Panc1 (cell line): ENCODE data around the gene RNU1-2. TPM values are rescaled to one million over a fixed set of nuclear protein-coding genes. Genes with fewer than 3 reads are reported as not detected.
"Not testable (repeated sequence)": the region's sequence is repeated elsewhere in the genome, so short reads cannot be mapped to it uniquely, and the experiment has no call there.

Experiments
- ATAC-seq: fragments of 200-7000 bp; cut with Tn5 transposase; 2 replicates; pipeline ENCODE4 v1.9.1; 2020; ENCODE audit warnings: mild to moderate bottlenecking, moderate library complexity
- BruUV-seq: library from RNA; stranded (reverse); fragments of 400-500 nt; replicated peaks from 2 replicates; lab custom pipeline; 2021; lab: Mats Ljungman, UMichigan
- CTCF ChIA-PET: fragments of 300-600 bp; sonication (Branson Sonifier 250); formaldehyde crosslinking; loops from one replicate; lab custom pipeline; 2022; ENCODE audit warnings: antibody characterized with exemption; lab: Charles Lee
- POLR2A ChIA-PET: fragments of 300-600 bp; sonication (Branson Sonifier 250); formaldehyde crosslinking; loops from one replicate; lab custom pipeline; 2022; ENCODE audit warnings: antibody characterized with exemption; lab: Charles Lee
- DNase-seq: peaks from one replicate; pipeline ENCODE4 v3.0.0-alpha.2; 2010; ENCODE audit warnings: low read depth, low spot score
- H3K27ac ChIP-seq: 2 replicates; pipeline ENCODE4 v1.5.1; 2011; ENCODE audit warnings: mild to moderate bottlenecking, low read length, inconsistent platforms
- H3K27me3 ChIP-seq: fragments of 200-500 bp; sonication (Bioruptor generic); 2 replicates; pipeline ENCODE4 v1.6.0; 2014; ENCODE audit warnings: low read length, inconsistent platforms; ENCODE audit not compliant: control insufficient read depth, insufficient read depth
- H3K36me3 ChIP-seq: fragments of 200-500 bp; sonication (Bioruptor generic); 2 replicates; pipeline ENCODE4 v1.5.1; 2014; ENCODE audit warnings: inconsistent platforms, mild to moderate bottlenecking, low read length, moderate library complexity; ENCODE audit not compliant: control insufficient read depth, insufficient read depth
- H3K4me1 ChIP-seq: 2 replicates; pipeline ENCODE4 v1.5.1; 2011; ENCODE audit warnings: inconsistent platforms, mild to moderate bottlenecking, low read length, moderate library complexity; ENCODE audit not compliant: control insufficient read depth, insufficient read depth
- H3K4me3 ChIP-seq, 2 experiments: 2 replicates each; pipeline ENCODE4 v1.5.1; 2011 to 2012; ENCODE audit warnings: low read depth in 2 of 2, low read length in 2 of 2, mild to moderate bottlenecking in 2 of 2, inconsistent platforms in 1 of 2, moderate library complexity in 1 of 2
- H3K9me3 ChIP-seq: fragments of 200-500 bp; sonication (Bioruptor generic); 2 replicates; pipeline ENCODE4 v1.5.1; 2014; ENCODE audit warnings: low read depth, mild to moderate bottlenecking, inconsistent platforms, low read length, moderate library complexity; ENCODE audit not compliant: control insufficient read depth, insufficient read depth
- CTCF ChIP-seq: fragments of 450-650 bp; IDR thresholded peaks from 2 replicates; pipeline ENCODE4 v1.5.1; 2017; ENCODE audit warnings: mild to moderate bottlenecking
- POLR2AphosphoS5 ChIP-seq: IDR thresholded peaks from 2 replicates; pipeline ENCODE4 v1.6.1; 2012; ENCODE audit warnings: mild to moderate bottlenecking, low read depth, low read length, moderate library complexity
- REST ChIP-seq, 2 experiments: IDR thresholded peaks; 2 replicates each; pipeline ENCODE4 v1.6.1; 2011 to 2012; ENCODE audit warnings: low read depth in 2 of 2, control low read depth in 1 of 2, low read length in 1 of 2, mild to moderate bottlenecking in 1 of 2, moderate library complexity in 1 of 2; ENCODE audit not compliant: insufficient read depth in 1 of 2
- SIN3A ChIP-seq: IDR thresholded peaks from 2 replicates; pipeline ENCODE4 v1.6.1; 2012; ENCODE audit warnings: low read depth, mild to moderate bottlenecking, low read length, moderate library complexity, borderline replicate concordance; ENCODE audit not compliant: insufficient read depth
- TCF7L2 ChIP-seq: IDR thresholded peaks from 2 replicates; pipeline ENCODE4 v1.6.1; 2011; ENCODE audit warnings: mild to moderate bottlenecking, low read depth, low read length, inconsistent platforms
- in situ Hi-C: cut with HindIII; loops from 2 replicates; pipeline ENCODE4 v1.10.0; 2016; ENCODE audit warnings: low sequenced_read_pairs, low pct_unique_long_range_greater_than_20kb
- intact Hi-C: fragments of 100-400 bp; cut with micrococcal nuclease; formaldehyde crosslinking; loops from one replicate; pipeline ENCODE4 v1.10.0; 2022; ENCODE audit not compliant: unreplicated experiment
- total RNA-seq: library from RNA; stranded (reverse); gene quantifications from one replicate; pipeline ENCODE4 v1.2.1, GENCODE V29; 2021; ENCODE audit not compliant: unreplicated experiment

Gene RNU1-2
- total RNA-seq, 1 experiment from 2014 or later: 1,290 TPM

GRCh38 chr1:16918936-16919665, 23.3 kb downstream of the RNU1-2 start:
- H3K36me3 ChIP-seq, H3K4me1 ChIP-seq, CTCF ChIA-PET, H3K4me3 ChIP-seq, H3K27ac ChIP-seq, POLR2A ChIA-PET, in situ Hi-C loops, ATAC-seq, intact Hi-C loops, H3K9me3 ChIP-seq, BruUV-seq, H3K27me3 ChIP-seq, DNase-seq: not testable (repeated sequence)

GRCh38 chr1:16920951-16921350, 25.2 kb downstream of the RNU1-2 start:
- in situ Hi-C loops (no loop called here), intact Hi-C loops (no loop called here)
- TF ChIP-seq POLR2AphosphoS5 (no peak), SIN3A (no peak), REST (IDR thresholded peaks at IDR 0.05; ENCODE audit: insufficient read depth in 1 of 2, low read depth in 2 of 2, low read length in 1 of 2) (no peak), TCF7L2 (no peak), CTCF (no peak)
- H3K27ac ChIP-seq: no peak overlapping the region
- DNase-seq: no peak
- BruUV-seq: no TSS peak
- POLR2A ChIA-PET: no interaction called here
- no peaks in the 10 kb centered on the region for H3K4me1 ChIP-seq
- CTCF ChIA-PET: interaction anchor here (0.7 kb wide), 1 partner anchor 66 kb away, joined by 9 read pairs; no protein-coding TSS in a partner anchor
- no peak overlapping the region for H3K4me3 ChIP-seq
- no peaks in the 10 kb centered on the region for H3K9me3 ChIP-seq
- no peaks in the 10 kb centered on the region for H3K27me3 ChIP-seq
- no peak for ATAC-seq
- H3K36me3 ChIP-seq: no peaks in the 10 kb centered on the region

GRCh38 chr1:16921391-16922185, 25.8 kb downstream of the RNU1-2 start, which contains the start of gene CROCC:
TSS of gene CROCC (plus strand) at chr1:16921931. CDS start at chr1:16922019, 88 bp downstream.
- no peaks in the 10 kb centered on the region for H3K27me3 ChIP-seq
- no peak within 1 kb of the TSS for H3K27ac ChIP-seq
- no peak within 1 kb of the TSS for H3K4me3 ChIP-seq
- BruUV-seq: no TSS peak
- no peaks in the 10 kb centered on the region for H3K36me3 ChIP-seq
- no peaks in the 10 kb centered on the region for H3K4me1 ChIP-seq
- H3K9me3 ChIP-seq: no peaks in the 10 kb centered on the region
- TF ChIP-seq REST (IDR thresholded peaks at IDR 0.05; ENCODE audit: insufficient read depth in 1 of 2, low read depth in 2 of 2, low read length in 1 of 2) (no peak), CTCF (no peak), TCF7L2 (no peak), SIN3A (no peak), POLR2AphosphoS5 (no peak)
- POLR2A ChIA-PET: interaction anchor here (0.6 kb wide), 1 partner anchor 10 kb away, joined by 6 read pairs; no protein-coding TSS in a partner anchor
- in situ Hi-C loops (no loop called here), intact Hi-C loops (no loop called here)
- ATAC-seq (no peak), DNase-seq (no peak)
- CTCF ChIA-PET: no interaction called here
